Suprapubic skin (tissue), 4 donors: ENCODE results near the gene SLCO1B1. TPM values are rescaled to one million over a fixed set of nuclear protein-coding genes. Genes with fewer than 3 reads are reported as not detected.
"Not testable (repeated sequence)": the region's sequence is repeated elsewhere in the genome, so short reads cannot be mapped to it uniquely, and the experiment has no call there.

Experiments
- DNase-seq, 2 donors: peaks; one replicate each; pipeline ENCODE4 v3.0.0-alpha.2; 2019; ENCODE audit warnings: low spot score in 2 of 2
- H3K27ac ChIP-seq: fragments of 200-600 bp; sonication (generic); one replicate; pipeline ENCODE4 v1.5.1; 2019
- H3K27me3 ChIP-seq: fragments of 200-600 bp; sonication (generic); one replicate; pipeline ENCODE4 v1.5.1; 2019
- H3K36me3 ChIP-seq: fragments of 200-600 bp; sonication (generic); one replicate; pipeline ENCODE4 v1.5.1; 2019
- H3K4me1 ChIP-seq: fragments of 200-600 bp; sonication (generic); one replicate; pipeline ENCODE4 v1.5.1; 2019
- H3K4me3 ChIP-seq: fragments of 200-600 bp; sonication (generic); one replicate; pipeline ENCODE4 v1.5.1; 2019; ENCODE audit warnings: mild to moderate bottlenecking
- H3K9me3 ChIP-seq: fragments of 200-600 bp; sonication (generic); one replicate; pipeline ENCODE4 v1.5.1; 2019
- CTCF ChIP-seq, 2 donors: fragments of 200-600 bp in 1 of 2; fragments of 450-650 bp in 1 of 2; sonication (generic) in 1 of 2; IDR thresholded peaks; one replicate each; pipeline ENCODE4 v1.5.1; 2016 to 2019; ENCODE audit warnings: antibody characterized with exemption in 2 of 2, mild to moderate bottlenecking in 1 of 2, moderate library complexity in 1 of 2
- EP300 ChIP-seq: sonication (generic); formaldehyde crosslinking; IDR thresholded peaks from one replicate; pipeline ENCODE4 v1.6.1; 2017; ENCODE audit warnings: antibody characterized with exemption
- POLR2A ChIP-seq, 2 donors: fragments of 450-650 bp; IDR thresholded peaks; one replicate each; pipeline ENCODE4 v1.6.1; 2017; ENCODE audit warnings: antibody characterized with exemption in 2 of 2, mild to moderate bottlenecking in 2 of 2, moderate library complexity in 2 of 2
- POLR2AphosphoS5 ChIP-seq, 3 donors: sonication (generic); formaldehyde crosslinking; IDR thresholded peaks; one replicate each; pipeline ENCODE4 v1.6.1; 2017; ENCODE audit warnings: antibody characterized with exemption in 3 of 3
- WGBS: methylation state at CpG from one replicate; pipeline ENCODE4 v1.1.5; 2018; 5-methylcytosine and 5-hydroxymethylcytosine counted together
- total RNA-seq, 4 donors: library from RNA; depleted of rRNA; stranded (reverse); fragments of >200 nt; gene quantifications; one replicate each; pipeline ENCODE4 v1.1.0, GENCODE V29; 2016

SLCO1B1 gene
- total RNA-seq, 4 donors from 2014 or later = not detected

GRCh38 chr12:21118760-21119159, 12.2 kb upstream of the SLCO1B1 start:
- Histone ChIP-seq H3K4me3 (no peak overlapping the region), H3K27me3 (no peaks in the 10 kb centered on the region), H3K9me3 (peaks cover under 1% of the 10 kb centered on the region), H3K4me1 (no peaks in the 10 kb centered on the region), H3K36me3 (no peaks in the 10 kb centered on the region), H3K27ac (no peak overlapping the region)
- WGBS = 45% methylated on average over 1 of the region's 1 CpG
- DNase-seq = no peak
- TF ChIP-seq EP300 (no peak), CTCF (IDR thresholded peaks at IDR 0.05) (no peak), POLR2A (IDR thresholded peaks at IDR 0.05) (no peak), POLR2AphosphoS5 (IDR thresholded peaks at IDR 0.05) (no peak)

- Histone ChIP-seq H3K27ac (no peak overlapping the region), H3K4me3 (no peak overlapping the region), H3K9me3 (no peaks in the 10 kb centered on the region), H3K27me3 (no peaks in the 10 kb centered on the region), H3K4me1 (no peaks in the 10 kb centered on the region), H3K36me3 (no peaks in the 10 kb centered on the region)
- no peak for TF ChIP-seq CTCF (IDR thresholded peaks at IDR 0.05)
- no peak for TF ChIP-seq POLR2AphosphoS5 (IDR thresholded peaks at IDR 0.05)
- no peak for TF ChIP-seq EP300
- no peak for TF ChIP-seq POLR2A (IDR thresholded peaks at IDR 0.05)
- WGBS = 72% methylated on average over 3 of the region's 3 CpGs
- DNase-seq = no peak
These were observed 1.6 kb upstream of the SLCO1B1 start for GRCh38 chr12:21129351-21129750.

- H3K4me1 ChIP-seq = no peaks in the 10 kb centered on the region
- WGBS = 56% methylated on average over 1 of the region's 1 CpG
- H3K36me3 ChIP-seq = no peaks in the 10 kb centered on the region
- no peak overlapping the region for H3K4me3 ChIP-seq
- H3K27ac ChIP-seq = no peak overlapping the region
- H3K27me3 ChIP-seq = no peaks in the 10 kb centered on the region
- H3K9me3 ChIP-seq = no peaks in the 10 kb centered on the region
- TF ChIP-seq POLR2AphosphoS5 (IDR thresholded peaks at IDR 0.05) (no peak), EP300 (no peak), POLR2A (IDR thresholded peaks at IDR 0.05) (no peak), CTCF (IDR thresholded peaks at IDR 0.05) (no peak)
- DNase-seq = no peak
These were observed 1.1 kb upstream of the SLCO1B1 start for GRCh38 chr12:21129906-21130305.

- 89% methylated on average over 13 of the region's 14 CpGs for WGBS
- not testable (repeated sequence) for DNase-seq, H3K27me3 ChIP-seq, H3K9me3 ChIP-seq, H3K4me1 ChIP-seq, H3K4me3 ChIP-seq, H3K27ac ChIP-seq, H3K36me3 ChIP-seq
These were observed 6.5 kb downstream of the SLCO1B1 start for GRCh38 chr12:21137318-21137999.

GRCh38 chr12:21138016-21138415, 7.0 kb downstream of the SLCO1B1 start:
- Histone ChIP-seq H3K9me3 (no peaks in the 10 kb centered on the region), H3K27ac (no peak overlapping the region), H3K36me3 (no peaks in the 10 kb centered on the region), H3K4me1 (no peaks in the 10 kb centered on the region), H3K27me3 (no peaks in the 10 kb centered on the region), H3K4me3 (no peak overlapping the region)
- no peak for DNase-seq
- 92% methylated on average over 2 of the region's 2 CpGs for WGBS
- TF ChIP-seq POLR2A (IDR thresholded peaks at IDR 0.05) = no peak
- no peak for TF ChIP-seq POLR2AphosphoS5 (IDR thresholded peaks at IDR 0.05)

- H3K36me3 ChIP-seq = no peaks in the 10 kb centered on the region
- H3K27ac ChIP-seq = no peak overlapping the region
- no peak overlapping the region for H3K4me3 ChIP-seq
- peaks cover 4% of the 10 kb centered on the region for H3K9me3 ChIP-seq
- TF ChIP-seq POLR2A (IDR thresholded peaks at IDR 0.05) = no peak
- no peak for TF ChIP-seq CTCF (IDR thresholded peaks at IDR 0.05)
- TF ChIP-seq POLR2AphosphoS5 (IDR thresholded peaks at IDR 0.05) = no peak
- no peak for TF ChIP-seq EP300
- H3K27me3 ChIP-seq = no peaks in the 10 kb centered on the region
- H3K4me1 ChIP-seq = no peaks in the 10 kb centered on the region
- DNase-seq = no peak
These were observed 13.3 kb downstream of the SLCO1B1 start for GRCh38 chr12:21144309-21144708.

- not testable (repeated sequence) for DNase-seq, H3K27me3 ChIP-seq, H3K4me3 ChIP-seq, H3K36me3 ChIP-seq, H3K9me3 ChIP-seq, H3K4me1 ChIP-seq, H3K27ac ChIP-seq
- 100% methylated on average over 1 of the region's 5 CpGs for WGBS
These were observed 18.9 kb downstream of the SLCO1B1 start for GRCh38 chr12:21149861-21150260.
